ENCODE data around the gene SCN7A.

DNA sequence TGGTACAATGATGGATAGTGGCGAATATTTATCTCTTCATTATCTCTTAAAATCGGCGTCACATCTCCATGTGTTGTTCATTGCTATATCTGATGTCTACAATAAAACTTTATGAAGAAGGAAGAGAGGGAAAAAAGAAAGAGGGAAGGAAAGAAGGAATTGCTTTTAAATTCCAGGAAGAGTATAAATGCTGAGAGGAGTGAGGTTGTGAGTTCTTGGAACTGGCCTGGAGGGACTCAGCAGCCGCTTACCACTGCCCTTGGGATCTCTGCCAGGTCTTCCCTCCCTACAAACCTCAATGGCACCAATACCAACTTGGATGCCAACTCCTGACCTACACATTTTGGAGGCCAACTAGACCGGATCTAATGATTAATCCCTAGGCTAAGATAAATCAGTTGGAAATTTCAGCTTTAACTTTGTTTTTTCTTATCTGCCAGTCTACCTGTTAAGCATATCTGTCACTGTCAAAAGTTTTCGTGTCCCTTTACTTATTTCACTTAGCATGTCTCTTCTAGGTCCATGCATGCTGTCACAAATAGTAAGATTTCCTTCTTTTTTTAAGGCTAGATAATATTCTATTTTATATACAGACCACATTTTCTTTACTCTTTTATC lies 128.1 kb downstream of the SCN7A start:
- TF ChIP-seq, protein P1, sequence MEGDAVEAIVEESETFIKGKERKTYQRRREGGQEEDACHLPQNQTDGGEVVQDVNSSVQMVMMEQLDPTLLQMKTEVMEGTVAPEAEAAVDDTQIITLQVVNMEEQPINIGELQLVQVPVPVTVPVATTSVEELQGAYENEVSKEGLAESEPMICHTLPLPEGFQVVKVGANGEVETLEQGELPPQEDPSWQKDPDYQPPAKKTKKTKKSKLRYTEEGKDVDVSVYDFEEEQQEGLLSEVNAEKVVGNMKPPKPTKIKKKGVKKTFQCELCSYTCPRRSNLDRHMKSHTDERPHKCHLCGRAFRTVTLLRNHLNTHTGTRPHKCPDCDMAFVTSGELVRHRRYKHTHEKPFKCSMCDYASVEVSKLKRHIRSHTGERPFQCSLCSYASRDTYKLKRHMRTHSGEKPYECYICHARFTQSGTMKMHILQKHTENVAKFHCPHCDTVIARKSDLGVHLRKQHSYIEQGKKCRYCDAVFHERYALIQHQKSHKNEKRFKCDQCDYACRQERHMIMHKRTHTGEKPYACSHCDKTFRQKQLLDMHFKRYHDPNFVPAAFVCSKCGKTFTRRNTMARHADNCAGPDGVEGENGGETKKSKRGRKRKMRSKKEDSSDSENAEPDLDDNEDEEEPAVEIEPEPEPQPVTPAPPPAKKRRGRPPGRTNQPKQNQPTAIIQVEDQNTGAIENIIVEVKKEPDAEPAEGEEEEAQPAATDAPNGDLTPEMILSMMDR (IDR thresholded peaks at IDR 0.05) = no peak
- TF ChIP-seq POLR2A (IDR thresholded peaks at IDR 0.05) = no peak
